H9 (cell line): ENCODE results near the gene ZNF33A. TPM values are rescaled to one million over a fixed set of nuclear protein-coding genes. Genes with fewer than 3 reads are reported as not detected.

Experiments
- DNase-seq: peaks from one replicate; pipeline ENCODE4 v3.0.0-alpha.2; 2017
- H2AFZ ChIP-seq: one replicate; pipeline ENCODE4 v1.6.1; 2013; ENCODE audit warnings: mild to moderate bottlenecking, low read length, control low read depth, moderate library complexity
- H2AK5ac ChIP-seq: 2 replicates; pipeline ENCODE4 v1.6.1; 2013; ENCODE audit warnings: low read length, control low read depth, mixed read lengths; ENCODE audit not compliant: insufficient read length
- H2BK120ac ChIP-seq: one replicate; pipeline ENCODE4 v1.6.1; 2013; ENCODE audit warnings: low read depth, mild to moderate bottlenecking, low read length, control low read depth, inconsistent platforms; ENCODE audit not compliant: poor library complexity, severe bottlenecking
- H2BK12ac ChIP-seq: 2 replicates; pipeline ENCODE4 v1.6.1; 2013; ENCODE audit warnings: low read length, control low read depth, mixed read lengths, low read depth; ENCODE audit not compliant: insufficient read length
- H2BK15ac ChIP-seq: 2 replicates; pipeline ENCODE4 v1.6.1; 2013; ENCODE audit warnings: low read depth, low read length, control low read depth
- H2BK20ac ChIP-seq: one replicate; pipeline ENCODE4 v1.6.1; 2013; ENCODE audit warnings: low read depth, mild to moderate bottlenecking, low read length, control low read depth, inconsistent platforms; ENCODE audit not compliant: poor library complexity, severe bottlenecking
- H2BK5ac ChIP-seq: 2 replicates; pipeline ENCODE4 v1.6.1; 2013; ENCODE audit warnings: low read length, control low read depth, mixed read lengths; ENCODE audit not compliant: insufficient read length
- H3K14ac ChIP-seq: 2 replicates; pipeline ENCODE4 v1.6.1; 2013; ENCODE audit warnings: low read length, control low read depth; ENCODE audit not compliant: insufficient read depth
- H3K18ac ChIP-seq: 2 replicates; pipeline ENCODE4 v1.6.1; 2013; ENCODE audit warnings: low read depth, mild to moderate bottlenecking, mixed read lengths, low read length, control low read depth; ENCODE audit not compliant: insufficient read length
- H3K23ac ChIP-seq: 2 replicates; pipeline ENCODE4 v1.6.1; 2013; ENCODE audit warnings: low read length, control low read depth, mixed read lengths, low read depth; ENCODE audit not compliant: insufficient read length
- H3K23me2 ChIP-seq: 2 replicates; pipeline ENCODE4 v1.6.1; 2013; ENCODE audit warnings: low read depth, mild to moderate bottlenecking, mixed read lengths, low read length, control low read depth; ENCODE audit not compliant: insufficient read length, poor library complexity, severe bottlenecking
- H3K27ac ChIP-seq: 2 replicates; pipeline ENCODE4 v1.5.1; 2013; ENCODE audit warnings: low read length, control low read depth, mixed read lengths, low read depth; ENCODE audit not compliant: insufficient read length
- H3K27me3 ChIP-seq: 2 replicates; pipeline ENCODE4 v1.6.1; 2013; ENCODE audit warnings: low read length, control low read depth, inconsistent platforms; ENCODE audit not compliant: insufficient read depth
- H3K4ac ChIP-seq: 2 replicates; pipeline ENCODE4 v1.6.1; 2013; ENCODE audit warnings: low read depth, mild to moderate bottlenecking, control low read depth, inconsistent platforms, low read length, moderate library complexity
- H3K4me1 ChIP-seq: 2 replicates; pipeline ENCODE4 v1.6.1; 2013; ENCODE audit warnings: low read length, control low read depth, inconsistent platforms; ENCODE audit not compliant: insufficient read depth
- H3K4me2 ChIP-seq: 2 replicates; pipeline ENCODE4 v1.6.1; 2013; ENCODE audit warnings: low read length, control low read depth, mixed read lengths; ENCODE audit not compliant: insufficient read length, insufficient read depth
- H3K56ac ChIP-seq: 2 replicates; pipeline ENCODE4 v1.6.1; 2013; ENCODE audit warnings: low read depth, mild to moderate bottlenecking, mixed read lengths, low read length, control low read depth; ENCODE audit not compliant: insufficient read length
- H3K79me1 ChIP-seq: 2 replicates; pipeline ENCODE4 v1.6.1; 2013; ENCODE audit warnings: low read depth, mild to moderate bottlenecking, moderate library complexity, low read length, control low read depth, inconsistent platforms; ENCODE audit not compliant: insufficient read depth, poor library complexity, severe bottlenecking
- H3K79me2 ChIP-seq: 2 replicates; pipeline ENCODE4 v1.6.1; 2013; ENCODE audit warnings: low read length, control low read depth, inconsistent platforms; ENCODE audit not compliant: insufficient read depth
- H3K9ac ChIP-seq: 2 replicates; pipeline ENCODE4 v1.6.1; 2013; ENCODE audit warnings: low read length, control low read depth, mixed read lengths; ENCODE audit not compliant: insufficient read length; ENCODE audit errors: extremely low read depth
- H3K9me3 ChIP-seq: one replicate; pipeline ENCODE4 v1.6.1; 2013; ENCODE audit warnings: low read depth, low read length, inconsistent platforms; ENCODE audit not compliant: control insufficient read depth
- H3T11ph ChIP-seq: one replicate; pipeline ENCODE4 v1.6.1; 2013; ENCODE audit warnings: mild to moderate bottlenecking, low read length, control low read depth, inconsistent platforms
- H4K20me1 ChIP-seq: one replicate; pipeline ENCODE4 v1.6.1; 2013; ENCODE audit not compliant: control insufficient read depth, insufficient read length, insufficient read depth
- H4K5ac ChIP-seq: 2 replicates; pipeline ENCODE4 v1.6.1; 2013; ENCODE audit warnings: low read depth, mild to moderate bottlenecking, mixed read lengths, low read length, control low read depth; ENCODE audit not compliant: insufficient read length
- H4K8ac ChIP-seq: replicated peaks from 2 replicates; pipeline ENCODE4 v1.6.1; 2013; ENCODE audit warnings: low read length, control low read depth, mixed read lengths, low read depth; ENCODE audit not compliant: insufficient read length
- H4K91ac ChIP-seq: 2 replicates; pipeline ENCODE4 v1.6.1; 2013; ENCODE audit warnings: low read depth, mild to moderate bottlenecking, moderate library complexity, mixed read lengths, low read length, control low read depth; ENCODE audit not compliant: insufficient read length
- H3K27ac Mint-ChIP-seq, 3 experiments: 2 replicates in 2 of 3; 3 replicates in 1 of 3; pipeline ENCODE4 v1.8.0; 2020 to 2021; ENCODE audit warnings: mixed read lengths in 3 of 3, mild to moderate bottlenecking in 1 of 3, moderate library complexity in 1 of 3
- H3K27me3 Mint-ChIP-seq: 2 replicates; pipeline ENCODE4 v1.8.0; 2021; ENCODE audit warnings: low read depth, mild to moderate bottlenecking, moderate library complexity, mixed read lengths
- H3K36me3 Mint-ChIP-seq, 3 experiments: 2 replicates in 2 of 3; 3 replicates in 1 of 3; pipeline ENCODE4 v1.8.0; 2020 to 2021; ENCODE audit warnings: low read depth in 3 of 3, mixed read lengths in 3 of 3; ENCODE audit not compliant: insufficient read depth in 1 of 3
- H3K4me1 Mint-ChIP-seq, 2 experiments: 2 replicates each; pipeline ENCODE4 v1.8.0; 2020; ENCODE audit warnings: mixed read lengths in 2 of 2
- H3K4me3 Mint-ChIP-seq, 2 experiments: 2 replicates in 1 of 2; 3 replicates in 1 of 2; pipeline ENCODE4 v1.8.0; 2020 to 2021; ENCODE audit warnings: mild to moderate bottlenecking in 2 of 2, mixed read lengths in 2 of 2, moderate library complexity in 1 of 2
- H3K9me3 Mint-ChIP-seq, 2 experiments: 2 replicates in 1 of 2; 3 replicates in 1 of 2; pipeline ENCODE4 v1.8.0; 2020; ENCODE audit warnings: mild to moderate bottlenecking in 2 of 2, mixed read lengths in 2 of 2, moderate library complexity in 1 of 2
- total RNA-seq: library from RNA; stranded (reverse); gene quantifications from 2 replicates; pipeline ENCODE4 v1.2.1, GENCODE V29; 2021
- TF ChIP-seq, protein P1 (sequence below): fragments of 200-600 bp; sonication (generic); conservative IDR thresholded peaks from 3 replicates; pipeline ENCODE4 v1.8.0; 2021; ENCODE audit warnings: antibody characterized with exemption, mild to moderate bottlenecking

ZNF33A gene
- total RNA-seq, 1 experiment from 2014 or later, result 42.7 TPM

DNA sequence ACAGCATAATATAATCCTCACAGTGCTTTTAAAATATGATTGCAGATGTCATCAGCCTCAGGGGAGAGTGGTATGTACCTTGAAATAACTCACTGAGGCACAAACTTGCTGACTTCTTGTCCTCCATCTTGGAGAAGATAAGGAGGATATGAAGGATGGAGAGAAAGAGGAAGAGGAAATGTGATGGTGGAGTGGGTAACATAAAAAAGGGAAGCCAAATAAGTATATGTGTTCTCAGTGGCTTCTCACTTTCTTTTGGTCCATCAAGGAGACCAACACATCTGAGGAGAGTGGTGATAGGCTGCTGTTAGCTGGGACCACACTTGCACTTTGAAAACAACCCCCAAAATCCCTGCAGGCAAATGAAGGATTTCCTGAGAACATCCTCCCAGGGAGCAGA lies 62.1 kb downstream of the ZNF33A start:
- Mint-ChIP-seq H3K27me3 (peaks cover 2% of the 10 kb centered on the region), H3K4me3 (no peak overlapping the region), H3K27ac (no peak overlapping the region), H3K9me3 (peaks cover 82 to 88% of the 10 kb centered on the region in 2 experiments), H3K36me3 (peaks cover 9 to 20% (median 17%) of the 10 kb centered on the region in 3 experiments), H3K4me1 (no peaks in the 10 kb centered on the region)
- Histone ChIP-seq H3K79me1 (no peaks in the 10 kb centered on the region), H2BK15ac (no peak overlapping the region), H3K79me2 (no peaks in the 10 kb centered on the region), H4K20me1 (no peaks in the 10 kb centered on the region), H3K27ac (no peak overlapping the region), H4K91ac (no peak overlapping the region), H4K8ac (no peak overlapping the region), H3K9me3 (peaks cover 27% of the 10 kb centered on the region), H4K5ac (no peak overlapping the region), H2BK5ac (no peak overlapping the region), H2BK12ac (no peak overlapping the region), H3K23me2 (no peaks in the 10 kb centered on the region), H3K4me2 (no peak overlapping the region), H3K9ac (no peak overlapping the region), H2BK120ac (no peak overlapping the region), H3T11ph (no peak overlapping the region), H3K18ac (no peak overlapping the region), H2BK20ac (no peak overlapping the region), H3K23ac (no peak overlapping the region), H3K14ac (no peak overlapping the region), H2AFZ (no peak overlapping the region), H3K27me3 (no peaks in the 10 kb centered on the region), H2AK5ac (no peak overlapping the region), H3K4me1 (no peaks in the 10 kb centered on the region), H3K4ac (no peak overlapping the region), H3K56ac (no peak overlapping the region)
- DNase-seq, result no peak
- TF ChIP-seq, protein P1, sequence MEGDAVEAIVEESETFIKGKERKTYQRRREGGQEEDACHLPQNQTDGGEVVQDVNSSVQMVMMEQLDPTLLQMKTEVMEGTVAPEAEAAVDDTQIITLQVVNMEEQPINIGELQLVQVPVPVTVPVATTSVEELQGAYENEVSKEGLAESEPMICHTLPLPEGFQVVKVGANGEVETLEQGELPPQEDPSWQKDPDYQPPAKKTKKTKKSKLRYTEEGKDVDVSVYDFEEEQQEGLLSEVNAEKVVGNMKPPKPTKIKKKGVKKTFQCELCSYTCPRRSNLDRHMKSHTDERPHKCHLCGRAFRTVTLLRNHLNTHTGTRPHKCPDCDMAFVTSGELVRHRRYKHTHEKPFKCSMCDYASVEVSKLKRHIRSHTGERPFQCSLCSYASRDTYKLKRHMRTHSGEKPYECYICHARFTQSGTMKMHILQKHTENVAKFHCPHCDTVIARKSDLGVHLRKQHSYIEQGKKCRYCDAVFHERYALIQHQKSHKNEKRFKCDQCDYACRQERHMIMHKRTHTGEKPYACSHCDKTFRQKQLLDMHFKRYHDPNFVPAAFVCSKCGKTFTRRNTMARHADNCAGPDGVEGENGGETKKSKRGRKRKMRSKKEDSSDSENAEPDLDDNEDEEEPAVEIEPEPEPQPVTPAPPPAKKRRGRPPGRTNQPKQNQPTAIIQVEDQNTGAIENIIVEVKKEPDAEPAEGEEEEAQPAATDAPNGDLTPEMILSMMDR, result no peak
